Forelimb muscle (tissue), 1 donor: ENCODE measurements around the gene COL8A1. TPM values are rescaled to one million over a fixed set of nuclear protein-coding genes. Genes with fewer than 3 reads are reported as not detected.

Source experiments
- DNase-seq: peaks from one replicate; pipeline ENCODE4 v3.0.0-alpha.2; 2013; ENCODE audit warnings: low read depth
- polyA plus RNA-seq: library from polyadenylated mRNA; unstranded; fragments of 120-200 nt; gene quantifications from one replicate; pipeline ENCODE4 v1.2.1, GENCODE V29; 2013; ENCODE audit not compliant: insufficient read length

Gene COL8A1
- polyA plus RNA-seq, 1 donor, result 1.1 TPM

DNA sequence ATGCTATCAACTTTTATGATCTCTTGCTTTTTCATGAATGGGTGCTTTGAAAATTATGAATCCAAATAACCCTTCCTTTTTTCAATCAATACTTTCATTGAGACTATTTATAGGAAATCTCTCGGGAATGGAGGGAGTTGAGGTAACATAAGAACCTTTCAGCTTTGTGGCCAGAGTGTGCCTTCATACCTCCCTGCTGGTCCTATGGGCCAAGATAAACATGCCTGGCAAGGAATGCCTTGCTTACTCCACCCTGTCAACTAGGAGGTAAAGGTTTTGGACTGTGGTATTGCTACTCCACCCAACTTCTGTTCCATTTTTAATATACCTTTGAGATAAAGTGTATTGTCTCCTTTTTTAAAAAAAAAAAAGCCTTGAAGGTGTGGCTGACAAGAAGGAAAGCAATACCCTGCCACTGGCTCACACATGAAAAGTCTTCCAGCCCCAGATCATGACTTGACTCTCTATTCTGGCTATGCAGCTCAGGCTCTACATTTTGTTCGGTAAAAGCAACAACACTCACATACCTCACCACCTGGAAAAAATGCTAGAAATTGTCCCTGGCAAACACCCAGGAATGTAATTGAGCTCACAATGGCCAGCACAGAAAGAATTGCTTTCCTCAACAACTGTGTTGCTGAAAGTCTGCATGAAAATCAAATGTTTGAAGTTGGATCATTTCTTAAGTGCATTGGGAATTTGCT is 35.8 kb downstream of the COL8A1 start:
- DNase-seq, result no peak

DNA sequence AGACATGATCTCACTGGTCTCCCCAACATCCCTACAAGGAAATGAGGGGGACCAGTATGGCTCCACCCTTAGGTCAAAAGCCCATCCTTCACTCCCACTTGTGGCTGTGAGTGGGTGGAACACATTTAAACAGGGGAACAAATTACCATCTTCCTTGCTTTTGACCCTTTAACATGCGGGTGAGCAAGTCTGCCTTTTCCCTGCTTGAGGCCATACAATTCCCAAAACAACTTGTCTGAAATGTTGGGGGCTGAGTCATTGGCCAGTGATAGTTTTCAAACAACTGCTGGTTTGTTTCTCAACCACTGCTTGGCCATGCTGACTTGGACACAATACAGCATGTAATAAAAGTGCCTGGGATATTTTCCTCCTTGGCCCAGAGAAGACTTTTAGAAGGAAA is 39.6 kb downstream of the COL8A1 start:
- DNase-seq, result no peak

DNA sequence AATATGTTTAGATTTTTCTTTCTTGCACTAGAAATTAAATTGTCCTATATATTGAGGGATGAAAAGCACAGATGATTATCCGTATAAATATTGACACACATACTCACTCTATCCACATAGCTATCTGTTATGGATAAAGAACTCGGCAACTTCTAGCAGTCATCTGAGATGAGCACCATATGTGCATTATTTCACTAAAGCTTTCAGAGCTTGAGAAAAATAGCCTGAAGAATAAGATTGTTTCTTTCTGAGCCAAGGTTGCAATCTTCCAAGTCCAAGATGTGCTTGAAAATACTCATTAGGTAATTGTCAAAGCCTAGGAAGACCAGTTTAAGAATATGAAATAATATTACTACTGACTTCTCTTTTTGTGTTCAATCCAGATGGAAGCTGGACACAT is 40.5 kb downstream of the COL8A1 start:
- DNase-seq, result no peak

DNA sequence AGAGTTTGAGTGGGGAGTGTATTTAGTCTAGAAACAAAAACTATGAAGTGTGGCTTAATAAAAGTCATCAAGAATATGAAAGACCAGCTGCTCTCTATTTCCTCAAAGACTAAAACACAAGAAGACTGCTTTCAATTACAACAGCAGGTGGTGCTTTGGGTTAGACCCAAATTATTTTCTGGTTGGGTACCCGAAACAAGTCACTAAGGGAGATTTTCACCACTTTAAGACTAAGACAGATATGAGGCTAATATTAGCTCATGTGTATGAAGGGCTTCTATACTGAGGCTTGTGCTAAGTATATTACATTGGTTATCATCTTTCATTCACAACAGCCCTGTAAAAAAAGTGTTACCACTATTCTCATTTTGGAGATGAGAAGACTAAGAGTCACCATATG is 43.1 kb downstream of the COL8A1 start:
- DNase-seq, result no peak

DNA sequence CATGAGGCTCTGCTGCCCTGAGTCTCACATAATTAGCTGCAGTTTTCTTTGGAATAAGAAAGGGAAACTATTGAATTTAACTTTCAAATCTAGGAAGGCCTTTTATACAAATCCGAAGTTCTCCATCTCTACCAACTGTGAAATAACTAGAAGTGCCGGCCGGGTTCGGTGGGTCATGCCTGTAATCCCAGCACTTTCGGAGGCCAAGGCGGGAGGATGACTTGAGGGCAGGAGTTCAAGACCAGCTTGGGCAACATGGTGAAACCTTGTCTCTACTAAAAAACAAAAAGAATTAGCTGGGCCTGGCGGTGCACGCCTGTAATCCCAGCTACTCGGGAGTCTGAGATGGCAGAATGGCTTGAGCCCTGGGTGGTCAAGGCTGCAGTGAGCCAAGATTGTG is 43.6 kb downstream of the COL8A1 start:
- DNase-seq, result no peak

DNA sequence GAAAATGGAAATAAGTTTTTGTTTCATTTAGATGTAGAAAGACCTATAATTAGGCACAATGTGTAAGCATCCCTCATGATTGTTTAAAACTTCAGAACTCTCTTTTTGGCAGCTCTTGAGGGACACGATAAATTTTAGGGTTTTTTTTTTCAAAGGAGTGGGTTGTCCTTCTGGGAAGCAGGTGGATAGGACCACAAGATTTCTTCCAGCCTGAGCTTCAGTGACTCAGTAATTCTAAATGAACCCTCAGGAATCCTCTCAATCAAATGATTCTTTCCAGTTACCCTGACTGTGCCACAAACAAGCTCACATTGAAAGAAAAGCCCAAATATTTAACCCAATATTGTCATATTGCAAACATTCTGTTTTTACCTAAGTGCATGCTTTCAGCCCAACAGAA is 45.1 kb downstream of the COL8A1 start:
- DNase-seq, result no peak

DNA sequence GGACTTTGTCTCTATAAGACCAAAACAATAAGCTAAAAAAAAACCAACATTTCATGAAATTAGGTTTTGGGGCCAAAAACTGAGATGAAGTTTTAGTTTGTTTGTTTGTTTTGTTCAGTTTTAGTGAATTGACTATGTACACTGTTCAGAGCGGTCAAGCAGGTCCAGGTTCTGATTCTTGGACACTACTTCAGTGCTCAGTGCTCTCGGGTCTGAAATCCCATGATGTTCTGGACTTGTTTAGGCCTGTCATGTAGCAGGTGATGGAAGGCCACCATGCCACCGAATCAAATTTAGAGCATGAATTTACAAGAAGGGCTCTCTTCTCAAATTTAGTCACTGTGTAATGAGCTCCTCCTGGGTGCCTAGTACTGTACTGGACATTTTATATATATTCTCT is 45.5 kb downstream of the COL8A1 start:
- DNase-seq, result no peak

DNA sequence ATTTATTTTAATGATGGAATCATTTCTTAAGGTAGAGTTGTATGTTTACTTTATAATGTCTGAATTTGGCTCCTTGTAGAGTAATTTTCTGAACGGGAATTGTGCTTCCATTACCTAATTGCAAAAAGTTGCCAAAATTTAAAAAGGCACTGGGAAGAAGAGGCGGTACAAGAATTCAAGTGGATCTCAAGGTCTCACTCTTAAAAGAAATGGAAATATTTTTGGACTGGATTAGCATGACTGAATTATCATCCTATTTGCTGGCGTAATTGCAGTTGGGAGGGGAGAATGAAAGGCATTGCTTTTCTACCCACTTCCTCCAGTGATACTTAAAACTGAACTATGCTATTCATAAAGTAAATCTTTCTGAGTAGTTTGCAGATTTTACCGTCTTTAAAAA is 46.2 kb downstream of the COL8A1 start:
- no peak for DNase-seq

DNA sequence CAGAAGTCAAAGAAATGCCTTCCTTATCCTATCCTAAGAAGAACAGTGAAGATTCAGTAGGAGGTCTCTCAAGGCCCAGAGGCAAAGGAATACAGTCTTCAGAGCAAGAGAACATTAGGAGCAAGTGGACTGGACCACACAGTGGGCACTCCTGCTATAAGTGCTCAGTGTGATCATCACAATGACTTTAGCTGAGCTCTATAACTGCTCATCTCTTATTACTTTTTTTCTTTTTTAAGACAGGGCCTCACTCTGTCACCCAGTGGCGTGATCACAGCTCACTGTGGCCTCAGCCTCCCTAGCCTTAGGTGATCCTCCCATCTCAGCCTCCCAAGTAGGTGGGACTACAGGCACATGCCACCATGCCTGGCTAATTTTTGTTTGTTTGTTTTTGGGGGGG is 48.1 kb downstream of the COL8A1 start:
- no peak for DNase-seq

DNA sequence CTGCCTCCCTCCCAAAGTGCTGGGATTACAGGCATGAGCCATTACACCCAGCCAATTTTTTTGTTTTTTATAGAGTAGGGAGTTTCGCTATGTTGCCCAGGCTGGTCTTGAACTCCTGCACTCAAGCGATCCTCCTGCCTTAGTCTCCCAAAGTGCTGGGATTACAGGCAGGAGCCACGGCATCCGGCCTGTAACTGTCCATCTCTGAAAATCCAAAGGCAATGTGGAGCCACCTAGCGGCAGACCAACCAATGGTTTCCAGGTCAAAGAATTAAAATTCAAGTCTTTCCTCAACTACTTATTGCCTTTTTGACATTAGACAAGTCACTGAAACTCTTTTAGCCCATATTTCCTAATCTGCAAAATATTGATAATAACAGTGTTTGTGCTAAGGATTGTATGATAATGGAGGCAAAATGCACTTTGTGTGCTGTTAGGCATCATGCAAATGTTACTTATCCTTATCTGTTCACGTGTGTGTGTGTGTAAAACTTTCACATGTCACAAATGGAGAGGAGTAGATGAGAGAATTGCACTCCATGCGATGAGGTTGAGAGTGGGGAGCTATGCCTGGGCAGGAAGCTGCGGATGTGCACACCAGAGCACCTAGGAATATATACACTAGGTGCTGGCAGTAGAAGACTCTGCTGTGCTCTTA is 48.7 kb downstream of the COL8A1 start:
- no peak for DNase-seq

DNA sequence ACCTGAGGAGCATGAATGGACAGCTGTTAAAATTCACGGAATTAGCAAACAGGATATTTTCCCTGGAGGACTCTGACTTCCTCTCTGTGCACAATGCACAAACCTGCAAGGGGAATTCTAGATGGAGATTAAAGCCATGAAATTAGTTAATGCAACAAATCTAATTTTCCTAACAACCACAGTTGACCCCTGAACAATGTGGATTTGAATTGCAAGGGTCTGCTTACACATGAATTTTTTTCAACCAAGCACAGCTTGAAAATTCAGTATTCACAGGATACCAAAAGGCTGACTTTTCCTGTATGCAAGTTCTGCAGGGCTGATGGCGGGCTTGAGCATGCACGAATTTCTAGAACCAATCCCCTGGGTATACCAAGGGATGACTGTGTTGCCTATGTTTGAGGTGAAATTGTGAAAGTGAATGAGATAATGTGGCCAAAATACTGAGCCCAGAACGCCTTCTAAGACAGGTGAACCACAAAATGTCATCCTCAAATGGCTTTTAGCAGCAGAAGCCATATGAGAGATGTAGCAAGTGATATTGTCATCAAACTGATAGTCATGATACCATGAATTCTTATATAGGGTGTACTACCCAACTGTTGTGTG is 52.5 kb downstream of the COL8A1 start:
- no peak for DNase-seq

DNA sequence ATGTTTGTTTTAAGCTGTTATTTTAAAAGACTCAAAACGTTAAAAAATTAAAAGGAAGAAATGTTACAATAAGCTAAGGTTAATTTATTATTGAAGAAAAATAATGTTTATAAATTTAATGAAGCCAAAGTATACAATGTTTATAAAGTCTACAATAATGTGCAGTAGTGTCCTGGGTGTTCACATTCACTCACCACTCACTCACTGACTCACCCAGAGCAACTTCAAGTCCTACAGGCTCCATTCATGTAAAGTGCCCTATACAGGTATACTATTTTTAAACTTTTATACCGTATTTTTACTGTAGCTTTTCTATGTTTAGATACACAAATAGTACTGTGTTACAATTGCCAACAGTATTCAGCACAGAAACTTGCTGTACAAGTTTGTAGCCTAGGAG is 55.2 kb downstream of the COL8A1 start:
- no peak for DNase-seq

DNA sequence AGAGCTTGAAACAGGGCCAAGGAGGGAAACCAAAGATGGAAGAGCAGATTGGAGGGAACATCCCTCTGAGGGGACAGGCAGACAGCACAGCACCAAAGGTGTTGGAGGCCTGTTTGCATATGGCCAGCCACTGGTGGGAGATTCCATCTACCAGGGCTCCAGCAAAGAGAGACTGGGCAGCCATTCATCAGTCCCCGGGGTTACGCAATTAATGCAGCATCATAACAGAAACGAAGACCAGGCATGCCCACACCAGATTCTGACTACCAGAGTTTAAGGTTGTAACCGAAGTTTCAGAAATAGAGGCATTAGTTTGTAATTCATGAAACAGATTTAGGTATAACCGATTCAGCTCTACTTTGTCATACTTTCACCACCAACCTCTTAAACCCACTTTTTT is 58.1 kb downstream of the COL8A1 start:
- DNase-seq, result no peak

DNA sequence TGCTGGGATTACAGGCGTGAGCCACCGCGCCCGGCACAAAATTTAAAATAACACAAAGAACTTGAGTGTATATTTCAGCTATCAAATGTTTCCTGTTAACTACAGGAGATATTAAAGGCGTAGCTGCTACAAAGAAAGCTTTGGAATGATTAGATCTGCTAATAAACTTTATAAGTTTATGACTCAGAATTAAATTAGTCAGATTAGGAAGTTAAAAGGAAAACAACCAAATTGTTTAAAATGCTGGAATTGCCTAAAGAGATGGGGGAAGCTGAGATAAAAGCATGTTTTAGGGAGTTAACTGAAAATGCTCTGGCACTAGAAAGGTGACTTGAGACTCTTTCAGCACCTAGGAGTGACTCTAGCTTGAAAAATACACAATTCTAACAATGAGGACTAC is 58.9 kb downstream of the COL8A1 start:
- DNase-seq, result no peak

DNA sequence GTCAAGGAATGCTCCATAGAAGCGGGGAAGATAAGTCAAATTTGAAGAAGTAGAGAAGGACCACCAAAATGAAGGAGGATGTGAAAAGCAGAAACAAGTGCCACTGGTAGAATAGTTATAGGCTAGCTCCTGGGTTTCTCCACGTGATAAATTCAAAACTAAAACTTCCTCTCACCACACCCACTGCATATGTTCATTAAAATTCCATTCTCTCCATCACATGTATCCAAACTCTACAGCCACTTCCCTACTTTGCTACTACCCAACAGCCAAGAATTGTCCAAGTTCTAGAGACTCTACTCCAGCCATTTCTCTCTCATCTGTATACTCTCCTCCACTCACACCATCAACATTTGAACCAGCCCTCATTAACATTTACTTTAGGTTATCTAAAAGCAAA is 60.5 kb downstream of the COL8A1 start:
- DNase-seq, result no peak

DNA sequence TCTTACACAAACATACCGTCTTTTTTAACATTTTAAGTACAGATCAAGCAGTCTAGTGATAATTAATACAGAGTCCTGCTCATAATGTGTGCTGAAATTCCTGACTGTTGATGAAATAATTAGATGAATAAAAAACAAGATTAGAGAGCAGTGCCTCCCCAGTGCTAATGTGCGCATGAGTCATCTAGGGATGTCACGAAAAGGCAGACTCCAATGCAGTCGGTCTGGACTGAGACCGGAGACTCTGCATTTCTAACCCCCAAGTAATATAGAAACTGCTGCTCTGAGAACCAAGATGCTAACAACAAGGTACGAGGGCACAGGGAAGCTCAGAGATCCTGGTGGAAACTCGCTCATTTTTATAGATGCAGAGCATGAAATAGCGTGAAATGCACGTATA is 61.4 kb downstream of the COL8A1 start:
- DNase-seq, result no peak

DNA sequence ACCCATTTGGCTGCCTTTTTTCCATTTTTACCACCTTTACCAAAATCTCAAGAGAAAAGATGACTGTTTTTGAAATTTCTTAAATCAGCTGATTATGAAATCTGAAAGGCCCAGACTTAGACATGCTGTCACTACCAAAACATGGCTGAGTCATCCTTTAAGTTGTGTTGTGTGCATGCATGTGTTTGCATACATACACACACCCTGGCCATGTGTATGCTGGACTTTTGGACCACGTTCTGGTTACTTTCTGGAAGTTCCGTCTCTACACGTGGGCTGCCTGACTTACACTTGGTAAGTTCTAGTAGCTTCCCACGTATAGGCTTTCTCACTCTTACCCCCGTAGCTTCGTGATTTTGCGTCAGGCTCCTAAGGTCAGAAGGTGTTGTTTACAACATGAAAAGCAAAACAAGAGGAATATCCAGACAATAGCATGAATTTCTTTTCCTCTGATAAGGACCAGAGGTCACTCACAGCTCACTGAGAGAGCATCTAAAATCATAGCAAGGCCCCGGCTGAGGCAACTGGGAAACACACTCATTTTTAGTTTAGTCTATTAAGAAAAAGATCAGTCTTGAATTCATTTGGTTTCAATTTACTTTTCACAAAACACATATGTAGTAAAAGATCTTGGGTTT is 62.4 kb downstream of the COL8A1 start:
- DNase-seq, result no peak

DNA sequence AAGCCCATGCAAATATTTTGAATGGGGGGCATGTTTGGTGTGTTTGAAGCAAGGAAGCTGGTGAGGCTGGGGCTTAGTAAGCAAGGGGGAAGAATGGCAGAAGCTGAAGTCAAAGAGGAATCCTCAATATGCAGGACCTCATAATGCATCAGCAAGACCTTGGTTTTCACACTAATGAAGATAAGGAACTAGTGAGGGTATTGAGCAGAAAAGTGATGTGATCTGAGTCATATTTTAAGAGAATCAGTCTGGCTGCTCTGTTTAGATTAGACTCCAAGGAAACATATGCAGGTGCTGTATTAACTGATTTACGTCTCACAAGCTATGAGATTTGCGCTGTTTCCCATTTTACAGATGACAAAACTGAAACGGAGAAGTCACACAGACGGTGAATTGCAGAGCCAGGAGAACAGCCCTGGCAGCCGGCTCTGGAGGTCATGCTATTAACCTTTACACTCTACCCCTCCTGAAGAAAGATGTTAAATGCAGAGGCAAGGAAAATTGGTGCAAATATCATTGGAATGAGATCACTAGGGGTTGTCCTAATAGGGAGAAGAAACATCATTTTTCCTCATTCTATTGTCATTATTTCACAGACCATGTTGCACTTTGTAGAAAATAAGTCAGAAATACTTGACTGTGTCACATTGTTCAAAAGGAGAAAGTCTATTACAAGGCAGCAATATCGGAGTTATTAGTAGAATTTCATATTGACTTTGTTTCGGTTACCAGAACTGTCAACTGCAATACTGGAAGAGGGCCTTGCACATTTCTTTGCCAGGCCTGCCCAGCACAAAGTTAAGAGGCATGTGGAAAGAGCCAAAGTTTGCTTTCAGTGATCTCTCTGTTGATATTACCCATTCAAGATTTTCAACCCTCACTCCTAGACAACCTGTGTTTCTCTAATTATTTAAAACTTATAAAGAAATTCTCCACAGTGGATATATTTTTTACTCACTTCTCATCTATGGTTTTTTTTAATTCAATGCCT is 64.9 kb downstream of the COL8A1 start:
- DNase-seq, result no peak

DNA sequence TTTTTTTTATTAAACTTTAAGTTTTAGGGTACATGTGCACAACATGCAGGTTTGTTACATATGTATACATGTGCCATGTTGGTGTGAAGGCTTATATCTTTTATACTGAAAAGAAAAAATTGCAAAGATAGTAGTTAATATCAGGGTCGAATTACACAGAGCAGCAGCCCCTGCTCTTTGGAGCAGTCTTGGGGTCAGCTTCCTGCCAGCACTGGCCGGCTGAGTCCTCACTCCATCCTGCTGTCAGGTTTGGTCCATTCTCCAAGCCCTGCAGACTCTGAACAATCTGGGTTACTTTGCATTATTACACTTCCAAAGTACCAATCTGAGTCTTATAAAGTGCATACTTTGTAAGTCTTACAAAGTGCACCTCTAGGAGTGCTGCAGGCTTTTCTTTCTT is 66.0 kb downstream of the COL8A1 start:
- DNase-seq, result no peak

DNA sequence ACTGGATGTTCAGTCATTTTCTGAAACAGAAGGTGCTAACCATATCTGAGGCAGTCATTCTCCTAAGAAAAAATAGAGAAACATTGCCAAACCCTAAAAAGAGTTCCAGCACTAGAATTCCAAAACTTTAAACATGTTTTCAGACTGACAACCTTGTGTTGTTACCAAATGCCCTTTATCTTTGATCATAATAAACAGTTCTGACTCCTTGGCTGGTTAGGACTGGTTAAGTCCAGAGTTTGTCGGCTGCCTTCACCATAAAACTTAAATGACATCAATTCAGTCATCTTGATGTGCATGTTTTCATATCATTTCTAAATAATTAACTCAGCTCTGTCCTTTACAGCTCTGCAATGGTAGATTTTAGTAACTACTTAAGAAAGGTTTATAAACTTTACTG is 68.0 kb downstream of the COL8A1 start:
- no peak for DNase-seq

DNA sequence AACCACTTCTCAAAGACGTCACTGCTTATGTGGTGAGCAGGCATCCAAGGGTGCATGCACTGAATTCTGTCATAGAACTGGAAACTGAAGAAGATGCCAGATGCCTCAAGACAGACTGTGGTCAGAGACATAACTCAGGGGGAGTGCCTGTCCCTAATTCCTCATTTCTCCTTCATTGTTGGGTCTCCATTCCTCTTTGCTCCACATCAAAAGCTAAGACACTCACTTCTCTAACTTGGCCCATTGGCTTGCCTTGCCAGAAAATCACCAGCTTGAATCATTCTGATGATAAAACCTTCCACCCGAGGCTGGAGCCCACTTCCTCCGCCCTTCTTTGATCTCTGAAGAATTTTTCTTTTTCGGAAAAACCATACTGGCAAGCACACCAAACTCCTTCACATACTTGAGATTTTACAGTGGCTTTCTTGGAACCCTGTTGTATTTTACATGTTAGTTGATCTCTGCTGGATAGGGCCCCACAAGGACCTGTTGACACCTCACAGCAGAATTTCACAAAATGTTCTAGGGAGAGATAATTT is 69.9 kb downstream of the COL8A1 start:
- no peak for DNase-seq
